Thoracic aorta (tissue), 2 donors: Measurements from ENCODE around the gene MAP4K3. TPM values are rescaled to one million over a fixed set of nuclear protein-coding genes. Genes with fewer than 3 reads are reported as not detected.
"Not testable (repeated sequence)": the region's sequence is repeated elsewhere in the genome, so short reads cannot be mapped to it uniquely, and the experiment has no call there.

Experiments used
- ATAC-seq: fragments of 150-250 bp; one replicate; pipeline ENCODE4 v1.8.0; 2017; ENCODE audit warnings: low read depth; ENCODE audit not compliant: insufficient number of reproducible peaks, low FRiP score
- DNase-seq: peaks from one replicate; pipeline ENCODE4 v3.0.0-alpha.2; 2020; ENCODE audit warnings: low spot score
- H3K27ac ChIP-seq, 2 donors: fragments of 200-600 bp; sonication (generic); 1 replicate in 1 of 2; 2 replicates in 1 of 2; pipeline ENCODE4 v1.5.1; 2016; ENCODE audit warnings: mild to moderate bottlenecking in 2 of 2, moderate library complexity in 2 of 2
- H3K27me3 ChIP-seq: fragments of 200-600 bp; sonication (generic); replicated peaks from 2 replicates; pipeline ENCODE4 v1.6.0; 2016; ENCODE audit warnings: mild to moderate bottlenecking; ENCODE audit not compliant: insufficient read depth
- H3K36me3 ChIP-seq: fragments of 200-600 bp; sonication (generic); one replicate; pipeline ENCODE4 v1.5.1; 2016
- H3K4me1 ChIP-seq, 2 donors: fragments of 200-600 bp; sonication (generic); 1 replicate in 1 of 2; 2 replicates in 1 of 2; pipeline versions ENCODE4 v1.5.1 to v1.6.0; 2016; ENCODE audit warnings: low read depth in 2 of 2, mild to moderate bottlenecking in 1 of 2; ENCODE audit not compliant: control insufficient read depth in 1 of 2
- H3K4me3 ChIP-seq: fragments of 200-600 bp; sonication (generic); 2 replicates; pipeline ENCODE4 v1.5.1; 2016; ENCODE audit warnings: mild to moderate bottlenecking
- H3K9me3 ChIP-seq: fragments of 200-600 bp; sonication (generic); 2 replicates; pipeline ENCODE4 v1.5.1; 2016
- total RNA-seq, 2 donors: library from RNA; depleted of rRNA; stranded (reverse); fragments of >200 nt; gene quantifications; one replicate each; pipeline versions ENCODE4 v1.1.0 to v1.2.3, GENCODE V29; 2016
- TF ChIP-seq, protein P1 (sequence below): fragments of 200-600 bp; sonication (generic); IDR thresholded peaks from one replicate; pipeline ENCODE4 v1.5.1; 2019; ENCODE audit warnings: antibody characterized with exemption

MAP4K3 gene
- total RNA-seq, 2 donors from 2014 or later = 53.7 to 58.8 TPM

GRCh38 chr2:39386064-39386463, 51.0 kb downstream of the MAP4K3 start:
- no peak overlapping the region for H3K27ac ChIP-seq
- no peaks in the 10 kb centered on the region for H3K27me3 ChIP-seq
- H3K9me3 ChIP-seq = no peaks in the 10 kb centered on the region
- no peak overlapping the region for H3K4me3 ChIP-seq
- no peaks in the 10 kb centered on the region for H3K36me3 ChIP-seq
- DNase-seq (no peak), ATAC-seq (no peak)
- H3K4me1 ChIP-seq = peaks cover 10 to 38% of the 10 kb centered on the region in 2 donors
- TF ChIP-seq, protein P1, sequence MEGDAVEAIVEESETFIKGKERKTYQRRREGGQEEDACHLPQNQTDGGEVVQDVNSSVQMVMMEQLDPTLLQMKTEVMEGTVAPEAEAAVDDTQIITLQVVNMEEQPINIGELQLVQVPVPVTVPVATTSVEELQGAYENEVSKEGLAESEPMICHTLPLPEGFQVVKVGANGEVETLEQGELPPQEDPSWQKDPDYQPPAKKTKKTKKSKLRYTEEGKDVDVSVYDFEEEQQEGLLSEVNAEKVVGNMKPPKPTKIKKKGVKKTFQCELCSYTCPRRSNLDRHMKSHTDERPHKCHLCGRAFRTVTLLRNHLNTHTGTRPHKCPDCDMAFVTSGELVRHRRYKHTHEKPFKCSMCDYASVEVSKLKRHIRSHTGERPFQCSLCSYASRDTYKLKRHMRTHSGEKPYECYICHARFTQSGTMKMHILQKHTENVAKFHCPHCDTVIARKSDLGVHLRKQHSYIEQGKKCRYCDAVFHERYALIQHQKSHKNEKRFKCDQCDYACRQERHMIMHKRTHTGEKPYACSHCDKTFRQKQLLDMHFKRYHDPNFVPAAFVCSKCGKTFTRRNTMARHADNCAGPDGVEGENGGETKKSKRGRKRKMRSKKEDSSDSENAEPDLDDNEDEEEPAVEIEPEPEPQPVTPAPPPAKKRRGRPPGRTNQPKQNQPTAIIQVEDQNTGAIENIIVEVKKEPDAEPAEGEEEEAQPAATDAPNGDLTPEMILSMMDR = no peak

- Histone ChIP-seq H3K9me3 (no peaks in the 10 kb centered on the region), H3K27ac (no peak overlapping the region), H3K27me3 (no peaks in the 10 kb centered on the region), H3K36me3 (no peaks in the 10 kb centered on the region), H3K4me1 (peaks cover 19 to 46% of the 10 kb centered on the region in 2 donors), H3K4me3 (no peak overlapping the region)
- no peak for DNase-seq
- no peak for ATAC-seq
- TF ChIP-seq, protein P1 = no peak
Observed at GRCh38 chr2:39385172-39385571, 51.9 kb downstream of the MAP4K3 start.

- H3K27ac ChIP-seq, H3K9me3 ChIP-seq, H3K36me3 ChIP-seq, ATAC-seq, H3K4me3 ChIP-seq, H3K27me3 ChIP-seq, DNase-seq: not testable (repeated sequence)
- H3K4me1 ChIP-seq = peaks cover 28 to 46% of the 10 kb centered on the region in 2 donors
Observed at GRCh38 chr2:39384071-39384470, 53.0 kb downstream of the MAP4K3 start.

GRCh38 chr2:39383146-39383545, 53.9 kb downstream of the MAP4K3 start:
- H3K4me1 ChIP-seq = peaks cover 29 to 43% of the 10 kb centered on the region in 2 donors
- no peaks in the 10 kb centered on the region for H3K36me3 ChIP-seq
- no peak overlapping the region for H3K4me3 ChIP-seq
- ATAC-seq = no peak
- TF ChIP-seq, protein P1 = no peak
- no peaks in the 10 kb centered on the region for H3K27me3 ChIP-seq
- DNase-seq = no peak
- no peak overlapping the region for H3K27ac ChIP-seq
- no peaks in the 10 kb centered on the region for H3K9me3 ChIP-seq

GRCh38 chr2:39381653-39382052, 55.4 kb downstream of the MAP4K3 start:
- H3K27me3 ChIP-seq = no peaks in the 10 kb centered on the region
- TF ChIP-seq, protein P1 = no peak
- H3K36me3 ChIP-seq = no peaks in the 10 kb centered on the region
- no peak overlapping the region for H3K4me3 ChIP-seq
- ATAC-seq = no peak
- no peaks in the 10 kb centered on the region for H3K9me3 ChIP-seq
- H3K27ac ChIP-seq = no peak overlapping the region
- DNase-seq = no peak
- peaks cover 25 to 43% of the 10 kb centered on the region in 2 donors for H3K4me1 ChIP-seq

DNA sequence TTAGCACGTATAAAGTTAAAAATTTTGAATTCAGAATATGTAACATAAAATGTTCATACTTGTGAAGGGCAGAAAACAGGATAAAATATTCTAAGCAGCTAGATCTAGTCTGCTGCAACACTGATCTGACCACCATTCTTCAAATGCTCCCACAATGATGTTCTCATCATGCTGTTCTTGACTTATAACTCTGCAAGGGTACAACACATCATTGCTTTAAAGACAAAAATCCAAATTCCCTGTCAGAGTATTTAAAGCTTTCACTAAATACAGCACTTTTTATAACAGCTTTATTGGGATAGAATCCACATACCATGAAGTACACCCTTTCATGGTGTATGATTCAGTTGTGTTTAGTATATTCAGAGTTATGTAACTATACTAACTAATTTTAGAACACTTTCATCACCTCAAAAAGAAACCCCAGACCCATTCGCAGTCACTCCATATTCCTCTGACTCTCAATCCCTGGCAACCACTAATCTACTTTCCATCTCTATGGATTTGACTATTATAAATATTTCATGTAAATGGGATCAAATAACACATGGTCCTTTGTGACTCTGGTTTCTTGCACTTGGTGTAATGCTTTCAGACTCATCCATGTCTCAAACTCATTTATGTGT, 56.4 kb downstream of the MAP4K3 start:
- Histone ChIP-seq H3K4me3 (no peak overlapping the region), H3K9me3 (no peaks in the 10 kb centered on the region), H3K27ac (peak overlapping the region in 1 of 2 donors; percentile 18), H3K4me1 (peaks cover 25 to 43% of the 10 kb centered on the region in 2 donors), H3K27me3 (no peaks in the 10 kb centered on the region), H3K36me3 (no peaks in the 10 kb centered on the region)
- ATAC-seq = no peak
- DNase-seq = no peak
- TF ChIP-seq, protein P1 = no peak
